HG03460 (cell line): ENCODE results near the gene CTNND1.
"Not testable (repeated sequence)": the region's sequence is repeated elsewhere in the genome, so short reads cannot be mapped to it uniquely, and the experiment has no call there.

Source experiments
- ATAC-seq: cut with Tn5 transposase; IDR thresholded peaks from one replicate; pipeline ENCODE4 v1.9.1; 2021; ENCODE audit not compliant: unreplicated experiment

The CTNND1 gene

GRCh38 chr11:57788703-57789088 is 27.1 kb downstream of the CTNND1 start:
- no peak for ATAC-seq

GRCh38 chr11:57791321-57792059 is 29.9 kb downstream of the CTNND1 start:
- ATAC-seq: no peak

GRCh38 chr11:57792060-57792541 is 30.5 kb downstream of the CTNND1 start:
- ATAC-seq: peak; percentile 73

- ATAC-seq: no peak
Observed at GRCh38 chr11:57792870-57793269, 31.3 kb downstream of the CTNND1 start.

GRCh38 chr11:57793351-57794115 is 31.9 kb downstream of the CTNND1 start:
- no peak for ATAC-seq

GRCh38 chr11:57798905-57799559 is 37.4 kb downstream of the CTNND1 start:
- no peak for ATAC-seq

- ATAC-seq: peak; percentile 94
Observed at GRCh38 chr11:57800444-57801182, 39.0 kb downstream of the CTNND1 start.

GRCh38 chr11:57801183-57801485 is 39.5 kb downstream of the CTNND1 start:
- no peak for ATAC-seq

GRCh38 chr11:57802411-57802810 is 40.8 kb downstream of the CTNND1 start:
- ATAC-seq: no peak

- ATAC-seq: no peak
Observed at GRCh38 chr11:57804466-57804865, 42.9 kb downstream of the CTNND1 start.

- ATAC-seq: no peak
Observed at GRCh38 chr11:57805780-57806179, 44.2 kb downstream of the CTNND1 start.

GRCh38 chr11:57812634-57813033 is 51.0 kb downstream of the CTNND1 start:
- no peak for ATAC-seq

- peak; percentile 69 for ATAC-seq
Observed at GRCh38 chr11:57815476-57815875, 53.9 kb downstream of the CTNND1 start.

GRCh38 chr11:57815877-57816276 is 54.3 kb downstream of the CTNND1 start:
- ATAC-seq: peak; percentile 10

- no peak for ATAC-seq
Observed at GRCh38 chr11:57818812-57819211, 57.2 kb downstream of the CTNND1 start.

- ATAC-seq: no peak
Observed at GRCh38 chr11:57819252-57819979, 57.8 kb downstream of the CTNND1 start.

GRCh38 chr11:57823859-57824258 is 62.3 kb downstream of the CTNND1 start:
- no peak for ATAC-seq

- no peak for ATAC-seq
Observed at GRCh38 chr11:57834852-57835251, 73.2 kb downstream of the CTNND1 start.

GRCh38 chr11:57838609-57839008 is 77.0 kb downstream of the CTNND1 start:
- not testable (repeated sequence) for ATAC-seq

- ATAC-seq: no peak
Observed at GRCh38 chr11:57842873-57843272, 81.3 kb downstream of the CTNND1 start.

- no peak for ATAC-seq
Observed at GRCh38 chr11:57867966-57868365, 106.4 kb downstream of the CTNND1 start.
